Heart left ventricle (tissue), 13 donors: ENCODE data around the gene QKI.

Source experiments
- POLR2A ChIP-seq, 2 donors: fragments of 450-650 bp; IDR thresholded peaks; one replicate each; pipeline ENCODE4 v1.6.1; 2017; ENCODE audit warnings: antibody characterized with exemption in 2 of 2, mild to moderate bottlenecking in 2 of 2, moderate library complexity in 2 of 2
- TF ChIP-seq, protein P1 (sequence below), 12 donors: fragments of 200-600 bp; sonication (generic) in 4 of 12; IDR thresholded peaks; one replicate each; pipeline versions ENCODE4 v1.5.0 to v1.8.0; 2018 to 2022; ENCODE audit warnings: antibody characterized with exemption in 12 of 12, mild to moderate bottlenecking in 5 of 12
- donor health status: ischemic (EF 13 %, LVEDD 7.1; RV severe dilation, severe dysfunction).
- donor health status: DM: no; HTN: yes; CAD: no.
- donor health status: DM: no; HTN: no; CAD: no.
- donor health status: ischemic (EF 25% LVEDD 6.9; RV normal size, moderate dysfunction).
- donor health status: ischemic (EF 25% LVEDD 5.7; RV mildly dilated, moderate dysfunction).
- donor health status: ischemic (EF 35%, LVEDD 5.7; RV mildly dilated, moderate dysfunction).
- donor health status: nonischemic (EF 11% LVEDD 7.7; RV severe dilation, severe dysfunction).
- donor health status: DM: yes; HTN: yes; CAD: no.
- donor health status: PGD.
- donor health status: ischemic (EF 29% LVEDD 5.4; RV normal size, mild dysfunction).
- donor health status: nonischemic (EF 23%, LVEDD 6.1; RV moderate dilation, normal function).

DNA sequence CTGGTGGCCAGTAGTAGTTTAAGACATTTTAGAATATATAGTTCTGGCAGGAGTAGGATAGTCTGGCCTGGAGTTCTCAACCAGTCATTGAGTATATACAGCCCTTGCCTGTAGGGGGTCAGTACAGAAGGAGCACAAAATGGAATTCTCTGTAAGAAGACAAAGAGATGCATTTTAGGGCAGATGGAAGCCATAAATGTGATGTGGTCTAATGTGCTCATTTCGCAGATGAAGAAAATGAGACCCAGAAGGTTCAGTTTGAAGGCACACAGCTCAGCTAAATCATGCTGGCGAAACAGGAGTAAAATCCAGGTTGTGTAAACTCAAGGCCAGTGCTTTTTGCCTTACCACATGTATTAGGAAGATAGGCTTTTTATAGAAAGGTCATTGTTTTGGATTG, 29.6 kb downstream of the QKI start:
- TF ChIP-seq, protein P1, sequence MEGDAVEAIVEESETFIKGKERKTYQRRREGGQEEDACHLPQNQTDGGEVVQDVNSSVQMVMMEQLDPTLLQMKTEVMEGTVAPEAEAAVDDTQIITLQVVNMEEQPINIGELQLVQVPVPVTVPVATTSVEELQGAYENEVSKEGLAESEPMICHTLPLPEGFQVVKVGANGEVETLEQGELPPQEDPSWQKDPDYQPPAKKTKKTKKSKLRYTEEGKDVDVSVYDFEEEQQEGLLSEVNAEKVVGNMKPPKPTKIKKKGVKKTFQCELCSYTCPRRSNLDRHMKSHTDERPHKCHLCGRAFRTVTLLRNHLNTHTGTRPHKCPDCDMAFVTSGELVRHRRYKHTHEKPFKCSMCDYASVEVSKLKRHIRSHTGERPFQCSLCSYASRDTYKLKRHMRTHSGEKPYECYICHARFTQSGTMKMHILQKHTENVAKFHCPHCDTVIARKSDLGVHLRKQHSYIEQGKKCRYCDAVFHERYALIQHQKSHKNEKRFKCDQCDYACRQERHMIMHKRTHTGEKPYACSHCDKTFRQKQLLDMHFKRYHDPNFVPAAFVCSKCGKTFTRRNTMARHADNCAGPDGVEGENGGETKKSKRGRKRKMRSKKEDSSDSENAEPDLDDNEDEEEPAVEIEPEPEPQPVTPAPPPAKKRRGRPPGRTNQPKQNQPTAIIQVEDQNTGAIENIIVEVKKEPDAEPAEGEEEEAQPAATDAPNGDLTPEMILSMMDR (IDR thresholded peaks at IDR 0.05): no peak
- TF ChIP-seq POLR2A (IDR thresholded peaks at IDR 0.05): no peak
